AG09319 (cell line): ENCODE results near the gene CCNYL1.
A peak's percentile ranks its signal among the peaks of the same experiment; 100 is the strongest.
"Not testable (repeated sequence)": the region's sequence is repeated elsewhere in the genome, so short reads cannot be mapped to it uniquely, and the experiment has no call there.

ENCODE experiments used
- DNase-seq: peaks from one replicate; pipeline ENCODE4 v3.0.0-alpha.2; 2010; ENCODE audit warnings: low read depth; ENCODE audit errors: extremely low read depth
- CTCF ChIP-seq: IDR thresholded peaks from 2 replicates; pipeline ENCODE4 v1.5.1; 2011; ENCODE audit warnings: low read depth, mild to moderate bottlenecking, inconsistent platforms, low read length, moderate library complexity

The CCNYL1 gene

GRCh38 chr2:207744451-207744850 is 33.0 kb downstream of the CCNYL1 start:
- no peak for DNase-seq
- TF ChIP-seq CTCF, result no peak

- DNase-seq, result peak; percentile 49
- peak; percentile 98 for TF ChIP-seq CTCF
These were observed 34.7 kb downstream of the CCNYL1 start for GRCh38 chr2:207746131-207746530.

GRCh38 chr2:207747653-207748560 is 36.5 kb downstream of the CCNYL1 start:
- TF ChIP-seq CTCF, result no peak
- DNase-seq, result no peak

DNA sequence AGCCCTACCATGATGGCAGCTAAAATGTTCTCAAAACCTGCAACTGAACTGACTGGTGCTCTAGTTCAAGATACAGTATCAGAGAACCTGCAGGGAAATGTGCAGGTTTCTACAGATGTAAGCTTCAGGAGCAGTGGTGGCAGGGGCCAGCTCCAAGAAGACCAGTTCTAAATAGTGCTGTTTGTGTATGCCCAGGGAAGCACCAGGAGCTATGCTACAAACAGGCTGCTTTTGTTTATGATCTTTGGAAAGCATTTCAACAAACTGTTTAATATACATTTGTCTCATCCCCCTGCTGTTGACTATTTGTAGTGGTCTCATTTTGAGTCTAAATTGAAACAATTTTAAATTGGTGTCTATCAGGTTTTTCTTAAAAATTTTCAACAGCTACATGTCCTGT is 37.6 kb downstream of the CCNYL1 start:
- DNase-seq, result no peak
- TF ChIP-seq CTCF, result no peak

DNA sequence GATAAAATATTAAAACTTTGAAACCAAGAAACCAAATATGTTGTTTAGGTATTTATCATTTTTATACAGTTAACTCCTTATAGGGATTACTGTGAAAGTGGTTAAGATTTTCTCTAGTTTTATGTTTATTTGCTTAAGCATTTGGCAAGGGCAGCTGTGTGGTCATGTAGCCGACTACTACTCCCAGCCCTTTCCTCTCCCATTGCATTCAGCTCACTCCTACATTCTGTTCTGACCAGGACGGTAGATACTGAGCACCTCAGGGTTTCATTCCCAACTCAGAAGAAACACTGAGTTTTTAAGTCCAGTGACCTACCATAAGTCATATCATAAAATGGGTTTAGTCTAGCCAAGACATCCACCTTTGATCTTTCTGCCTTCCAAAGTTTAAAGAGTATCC is 38.4 kb downstream of the CCNYL1 start:
- no peak for DNase-seq
- TF ChIP-seq CTCF, result no peak

- no peak for TF ChIP-seq CTCF
These were observed 38.9 kb downstream of the CCNYL1 start for GRCh38 chr2:207750345-207750744.

DNA sequence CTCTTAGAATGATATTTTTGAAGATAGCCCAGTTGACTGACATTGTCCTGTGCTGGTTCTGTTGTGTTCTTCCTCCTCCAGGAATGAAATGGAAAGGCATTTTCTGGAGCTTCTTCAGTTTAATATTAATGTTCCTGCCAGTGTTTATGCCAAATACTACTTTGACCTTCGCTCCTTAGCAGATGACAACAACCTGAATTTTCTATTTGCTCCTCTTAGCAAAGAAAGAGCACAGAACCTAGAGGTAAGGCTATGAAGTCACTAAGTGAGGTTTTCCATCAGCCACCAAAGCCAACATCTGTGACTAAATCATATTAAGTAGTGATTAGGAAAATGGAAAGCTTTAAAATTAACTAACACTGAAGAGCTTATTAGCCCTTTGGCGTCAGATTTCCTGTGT is 39.4 kb downstream of the CCNYL1 start:
- no peak for DNase-seq
- no peak for TF ChIP-seq CTCF

More at GRCh38 chr2:207750345-207750744, 38.9 kb downstream of the CCNYL1 start:
- no peak for DNase-seq

GRCh38 chr2:207753688-207754087 is 42.2 kb downstream of the CCNYL1 start:
- not testable (repeated sequence) for DNase-seq
